Endometrium (tissue), 2 donors: Measurements from ENCODE around the gene MEA1.
"Not testable (repeated sequence)": the region's sequence is repeated elsewhere in the genome, so short reads cannot be mapped to it uniquely, and the experiment has no call there.

Source experiments
- FAIRE-seq: peaks from 2 replicates; lab custom pipeline; 2012; peaks lifted over from hg19 to GRCh38; lab: Jason Lieb, UNC
- donor health status: control.
- donor health status: control.

MEA1 gene

DNA sequence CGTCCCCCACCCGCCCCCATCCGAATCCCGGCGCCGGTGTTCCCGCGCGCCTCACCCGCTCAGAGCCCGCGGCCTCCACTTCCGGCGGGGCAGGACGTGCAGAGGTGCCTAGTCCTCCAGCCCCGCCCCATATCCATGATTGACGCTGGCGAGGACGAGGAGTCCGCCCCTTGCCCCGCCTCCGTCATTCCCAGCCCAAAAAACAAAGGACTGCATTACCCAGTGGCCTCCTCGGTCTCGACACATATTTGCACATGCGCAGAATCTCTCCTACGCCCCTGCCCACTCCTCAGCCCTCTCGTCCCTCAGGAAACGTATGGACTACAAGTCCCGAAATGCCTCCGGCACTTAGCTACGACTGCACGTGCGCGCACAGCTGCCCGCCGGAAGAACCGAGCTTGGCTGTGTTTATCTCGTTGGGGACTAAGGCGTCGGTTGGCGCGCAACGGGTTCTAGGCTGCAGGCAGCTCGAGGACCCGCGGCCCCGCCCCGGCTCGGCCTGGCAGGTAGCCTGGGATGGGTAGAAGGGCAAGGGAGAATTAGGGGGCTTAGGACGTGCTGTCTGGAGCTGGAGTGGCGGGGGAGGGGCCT lies at the start of gene MEA1, which contains the start of gene KLHDC3:
TSS of gene MEA1 (minus strand) at position 104 of the 591 bp plus-strand sequence. CDS start 133 bp downstream, outside the sequence.
TSS of gene KLHDC3 (plus strand) at position 407 of the 591 bp plus-strand sequence. CDS start 2,944 bp downstream, outside the sequence.
- peak; percentile 97 for FAIRE-seq

GRCh38 chr6:43062818-43063217 lies 49.1 kb upstream of the MEA1 start:
- no peak for FAIRE-seq

GRCh38 chr6:43061861-43062260 lies 48.1 kb upstream of the MEA1 start:
- no peak for FAIRE-seq

GRCh38 chr6:43060755-43061633 lies 47.2 kb upstream of the MEA1 start:
- FAIRE-seq, result no peak

DNA sequence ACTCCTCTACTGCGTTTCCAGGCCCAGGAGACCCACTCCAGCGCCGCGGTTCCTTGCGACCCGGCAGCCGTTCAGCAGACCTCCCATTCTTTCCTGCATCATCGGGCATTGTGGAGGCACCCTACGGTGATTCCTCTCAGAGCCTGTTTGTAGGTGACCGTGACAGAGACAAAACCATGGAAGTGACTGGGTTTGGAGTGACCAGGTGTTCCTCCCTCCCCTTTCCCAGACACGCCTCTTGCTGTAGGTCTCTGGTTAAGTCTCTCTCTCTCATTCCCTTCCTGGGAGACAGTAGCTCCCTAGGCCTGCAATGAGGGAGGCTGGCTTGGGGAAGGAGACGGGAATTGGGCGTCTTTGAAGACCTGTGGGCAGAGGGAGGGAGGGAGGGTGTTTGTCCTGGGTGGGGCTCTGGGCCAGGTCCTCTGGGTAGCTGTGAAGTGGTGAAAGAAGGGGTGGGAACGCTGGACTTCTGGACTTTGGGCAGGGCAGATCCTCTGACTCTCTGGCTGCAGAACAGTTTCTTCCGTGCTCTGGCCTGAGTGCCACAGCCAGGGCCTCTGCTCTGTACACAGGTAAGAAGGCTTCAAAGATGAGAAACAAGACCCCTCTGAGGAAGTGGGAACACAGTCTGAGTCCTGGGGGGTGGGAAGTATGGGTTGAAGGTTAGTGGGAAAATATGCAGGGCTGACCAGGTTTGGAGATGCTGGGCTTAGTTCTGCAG lies 46.4 kb upstream of the MEA1 start:
- no peak for FAIRE-seq

- FAIRE-seq, result peak; percentile 68
Measured at GRCh38 chr6:43059168-43060033, 45.7 kb upstream of the MEA1 start, which contains the start of the genes KLC4 and MRPL2. Gene KLC4, plus strand, starts transcription at chr6:43059631. Its CDS starts 1,705 bp downstream, at chr6:43061336. Gene MRPL2, minus strand, starts transcription at chr6:43059434. Its CDS starts 53 bp downstream, at chr6:43059381.

DNA sequence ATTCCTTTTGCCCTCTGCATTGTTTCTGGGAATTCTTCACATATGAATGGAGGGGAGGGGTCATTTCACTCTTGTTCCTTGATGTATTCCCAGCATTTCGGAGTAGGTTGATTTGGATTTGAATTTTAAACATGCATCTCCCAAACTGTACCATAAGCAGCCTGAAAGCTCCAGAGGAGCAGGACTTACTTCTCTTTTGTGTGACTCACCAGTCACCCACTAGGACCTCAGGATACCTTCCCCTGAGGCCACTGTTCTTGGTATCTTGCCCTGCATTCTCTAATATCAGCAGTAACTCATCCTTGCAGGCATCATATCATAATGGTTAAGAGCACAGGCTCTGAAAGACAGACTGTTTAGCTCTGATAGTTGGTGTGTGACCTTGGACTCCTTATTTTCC lies 44.8 kb upstream of the MEA1 start:
- FAIRE-seq, result no peak

DNA sequence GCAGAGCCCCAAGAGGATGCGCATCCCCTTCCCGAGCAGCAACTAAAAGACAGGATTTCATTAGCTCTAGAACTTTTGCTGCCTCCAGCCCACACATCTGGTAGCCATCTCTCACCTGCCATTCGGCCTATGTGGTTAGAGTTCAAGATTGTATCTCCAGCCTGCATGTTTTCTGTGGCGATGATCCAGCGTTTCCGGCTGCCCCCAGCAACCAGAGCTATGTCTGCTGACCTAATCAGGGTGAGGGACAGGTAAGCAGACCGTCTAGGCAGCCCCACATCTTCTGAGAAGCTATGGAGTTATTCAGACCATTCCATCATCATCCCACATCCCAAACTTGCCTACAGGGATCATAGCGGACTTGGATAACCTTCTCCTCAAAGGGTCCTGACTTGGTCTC lies 42.2 kb upstream of the MEA1 start:
- FAIRE-seq, result no peak

DNA sequence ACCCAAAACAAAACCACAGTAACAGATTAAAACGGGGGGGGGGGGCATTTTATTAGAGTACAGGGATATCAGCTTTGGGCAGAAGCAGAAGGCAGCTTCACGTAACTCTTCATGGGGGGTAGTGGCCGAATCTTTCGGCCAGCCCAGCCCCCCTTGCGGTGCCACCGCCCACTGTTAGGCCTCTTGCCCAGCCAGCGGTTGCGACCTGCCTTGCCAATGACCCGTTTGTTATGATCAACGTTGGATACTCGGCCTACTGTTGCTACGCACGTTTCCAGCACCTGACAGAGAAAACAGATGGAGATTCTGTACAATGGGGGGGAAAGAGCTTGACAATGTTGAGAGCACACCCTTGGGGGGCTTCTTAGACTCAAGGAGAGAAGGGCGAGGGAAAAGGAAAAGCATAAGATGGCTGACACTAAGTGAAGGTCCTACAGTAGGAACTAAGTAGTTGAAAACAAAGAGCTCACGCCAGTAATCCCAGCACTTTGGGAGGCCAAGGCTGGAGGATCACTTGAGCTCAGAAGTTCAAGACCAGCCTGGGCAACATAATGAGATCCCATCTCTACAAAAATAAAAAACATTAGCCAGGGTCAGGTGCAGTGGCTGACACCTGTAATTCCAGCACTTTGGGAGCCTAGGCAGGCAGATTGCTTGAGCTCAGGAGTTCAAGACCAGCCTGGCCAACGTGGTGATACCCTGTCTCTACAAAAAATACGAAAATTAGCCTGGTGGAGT lies 40.6 kb upstream of the MEA1 start:
- FAIRE-seq, result no peak

DNA sequence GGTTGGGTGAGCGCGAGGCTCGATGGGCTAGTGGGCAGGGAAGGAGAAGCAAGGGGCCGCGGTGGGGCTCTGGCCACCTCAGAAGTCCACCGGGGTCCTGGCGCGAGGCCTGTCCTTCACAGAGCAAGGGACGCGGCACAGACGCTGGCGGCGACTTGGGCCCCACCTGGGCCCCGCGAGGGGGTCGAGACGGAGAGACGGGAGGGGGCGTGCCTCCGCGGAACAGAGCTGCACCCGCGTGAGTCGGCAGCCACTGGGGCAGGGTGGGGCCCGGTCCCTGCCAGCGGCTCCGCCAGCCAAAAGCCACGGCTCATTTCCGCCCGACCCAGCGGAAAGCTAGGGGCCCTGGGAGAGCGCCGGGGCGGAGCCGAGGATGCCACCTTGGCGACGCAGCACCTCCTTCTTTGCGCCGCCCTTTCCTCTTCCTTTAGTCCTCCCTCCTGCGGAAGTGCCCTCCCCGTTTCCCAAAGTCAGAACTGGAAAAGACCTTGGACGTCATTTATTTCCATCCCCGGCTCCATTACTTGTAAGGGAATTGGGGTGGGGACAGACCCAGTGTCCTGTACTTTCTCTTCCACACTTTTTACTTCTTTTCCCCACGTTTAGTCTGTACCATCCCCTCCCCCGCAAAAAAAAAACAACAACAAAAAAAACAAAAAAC lies 39.9 kb upstream of the MEA1 start, which contains the start of gene CUL7:
TSS of gene CUL7 (minus strand) at position 307 of the 661 bp plus-strand sequence. CDS start 1,063 bp downstream, outside the sequence.
- FAIRE-seq, result peak; percentile 72

GRCh38 chr6:43052842-43053544 lies 39.2 kb upstream of the MEA1 start:
- FAIRE-seq, result no peak

- FAIRE-seq, result no peak
Measured at GRCh38 chr6:43052225-43052841, 38.6 kb upstream of the MEA1 start.

DNA sequence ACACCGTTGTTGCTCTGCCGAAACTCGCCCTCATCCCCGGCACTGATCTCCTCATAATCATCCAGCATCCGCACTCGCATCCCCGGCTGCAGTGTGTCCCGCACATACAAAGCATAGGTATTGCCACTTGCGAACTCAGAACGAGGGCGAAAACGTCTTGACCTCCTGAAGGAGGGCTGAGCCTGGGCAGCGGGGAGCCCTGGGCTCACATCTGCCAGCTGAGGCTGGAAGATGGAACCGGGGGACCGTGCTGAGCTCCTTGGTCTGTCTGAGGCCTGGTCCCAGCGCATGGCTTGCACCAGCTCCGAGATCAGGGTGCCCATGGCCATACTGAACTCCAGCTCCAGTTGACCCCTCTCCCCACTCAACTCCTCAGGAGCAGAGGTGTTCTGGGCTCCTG lies 37.2 kb upstream of the MEA1 start:
- no peak for FAIRE-seq

GRCh38 chr6:43047998-43048397 lies 34.3 kb upstream of the MEA1 start:
- no peak for FAIRE-seq

DNA sequence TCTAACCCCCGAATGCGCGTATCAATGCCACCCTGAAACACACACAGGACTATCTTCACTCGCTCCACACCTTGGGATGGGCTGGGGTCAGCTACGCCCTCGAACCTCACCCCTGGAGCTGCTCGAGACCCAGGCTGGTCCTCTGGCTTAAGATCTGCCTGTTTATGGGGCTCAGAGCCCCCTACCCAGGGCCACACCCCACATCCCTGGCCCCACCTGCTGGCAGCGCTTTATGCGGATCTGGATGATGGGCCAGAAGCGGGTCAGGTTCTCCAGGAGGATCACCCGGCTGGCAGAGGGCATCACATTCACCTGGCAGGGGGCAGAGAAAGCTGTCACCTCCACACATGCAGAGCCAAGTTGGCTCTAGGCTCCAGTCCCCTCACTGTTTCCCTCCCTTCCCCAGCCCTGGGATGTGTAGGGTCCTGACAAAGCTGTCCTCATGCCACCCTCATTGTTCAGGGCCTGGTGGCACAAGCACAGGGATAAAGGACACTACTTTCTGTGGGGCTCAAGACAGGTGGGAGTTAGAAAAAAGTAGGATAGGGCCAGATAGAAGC lies 31.7 kb upstream of the MEA1 start:
- no peak for FAIRE-seq

DNA sequence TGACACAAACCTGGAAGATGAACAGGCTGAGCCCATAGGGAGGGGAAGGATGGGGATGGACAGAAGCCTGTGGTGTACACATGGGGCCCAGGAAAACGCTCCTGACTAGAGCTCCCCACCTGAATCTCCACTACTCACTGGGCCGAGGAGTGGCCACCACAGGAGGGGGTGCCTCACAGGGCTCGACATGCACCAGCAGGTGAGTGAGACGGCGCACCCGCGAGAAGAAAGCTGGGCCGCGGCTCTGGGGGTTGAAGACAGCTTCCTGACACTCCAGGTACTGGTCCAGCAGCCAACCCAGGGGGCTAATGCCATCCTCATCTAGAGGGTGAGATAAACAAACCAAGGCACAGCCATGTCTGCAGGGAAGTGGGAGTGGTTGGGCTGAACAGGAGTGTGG lies 29.6 kb upstream of the MEA1 start:
- FAIRE-seq, result no peak

- not testable (repeated sequence) for FAIRE-seq
Measured at GRCh38 chr6:43041475-43041874, 27.7 kb upstream of the MEA1 start.

- FAIRE-seq, result no peak
Measured at GRCh38 chr6:43040542-43041257, 27.0 kb upstream of the MEA1 start.
